Liver (tissue), 3 donors: ENCODE results near the gene UNC5B.

Source experiments
- CTCF ChIP-seq: fragments of 150-350 bp; IDR thresholded peaks from 2 replicates; pipeline ENCODE4 v1.5.1; 2017; ENCODE audit warnings: improper control_type of control experiment, low read depth, low read length; ENCODE audit not compliant: missing input control
- EGR1 ChIP-seq, 2 donors: IDR thresholded peaks; 2 replicates each; pipeline ENCODE4 v1.6.1; 2016 to 2018; ENCODE audit warnings: antibody characterized with exemption in 2 of 2, low read depth in 2 of 2
- FOXA1 ChIP-seq: IDR thresholded peaks from 2 replicates; pipeline ENCODE4 v1.6.1; 2016; ENCODE audit warnings: antibody characterized with exemption
- GABPA ChIP-seq, 2 donors: IDR thresholded peaks in 1 of 2; conservative IDR thresholded peaks in 1 of 2; 2 replicates each; pipeline ENCODE4 v1.6.1; 2016; ENCODE audit warnings: antibody characterized with exemption in 2 of 2, mild to moderate bottlenecking in 1 of 2, moderate library complexity in 1 of 2
- MAX ChIP-seq: IDR thresholded peaks from 2 replicates; pipeline ENCODE4 v1.6.1; 2016; ENCODE audit warnings: antibody characterized with exemption
- NR2F2 ChIP-seq: IDR thresholded peaks from 2 replicates; pipeline ENCODE4 v1.6.1; 2016; ENCODE audit warnings: antibody characterized with exemption
- RAD21 ChIP-seq, 2 donors: IDR thresholded peaks; 2 replicates each; pipeline ENCODE4 v1.6.1; 2016; ENCODE audit warnings: antibody characterized with exemption in 2 of 2, mild to moderate bottlenecking in 2 of 2
- REST ChIP-seq: IDR thresholded peaks from 2 replicates; pipeline ENCODE4 v1.6.1; 2016; ENCODE audit warnings: antibody characterized with exemption, mild to moderate bottlenecking
- SP1 ChIP-seq: IDR thresholded peaks from 2 replicates; pipeline ENCODE4 v1.6.1; 2018; ENCODE audit warnings: antibody characterized with exemption, mild to moderate bottlenecking
- TAF1 ChIP-seq: conservative IDR thresholded peaks from 2 replicates; pipeline ENCODE4 v1.6.1; 2016; ENCODE audit warnings: antibody characterized with exemption, mild to moderate bottlenecking
- TF ChIP-seq, protein P1 (sequence below): IDR thresholded peaks from 2 replicates; pipeline ENCODE4 v1.6.1; 2016; ENCODE audit warnings: antibody characterized with exemption
- donor health status: healthy.
- donor health status: healthy.

- no peak for TF ChIP-seq TAF1
- no peak for TF ChIP-seq CTCF
- no peak for TF ChIP-seq MAX
- no peak for TF ChIP-seq GABPA (IDR thresholded peaks at IDR 0.05 in 1 of 2, conservative IDR thresholded peaks at IDR 0.05 in 1 of 2)
- TF ChIP-seq SP1: no peak
- TF ChIP-seq NR2F2: no peak
- TF ChIP-seq FOXA1: no peak
- no peak for TF ChIP-seq REST
- TF ChIP-seq, protein P1, sequence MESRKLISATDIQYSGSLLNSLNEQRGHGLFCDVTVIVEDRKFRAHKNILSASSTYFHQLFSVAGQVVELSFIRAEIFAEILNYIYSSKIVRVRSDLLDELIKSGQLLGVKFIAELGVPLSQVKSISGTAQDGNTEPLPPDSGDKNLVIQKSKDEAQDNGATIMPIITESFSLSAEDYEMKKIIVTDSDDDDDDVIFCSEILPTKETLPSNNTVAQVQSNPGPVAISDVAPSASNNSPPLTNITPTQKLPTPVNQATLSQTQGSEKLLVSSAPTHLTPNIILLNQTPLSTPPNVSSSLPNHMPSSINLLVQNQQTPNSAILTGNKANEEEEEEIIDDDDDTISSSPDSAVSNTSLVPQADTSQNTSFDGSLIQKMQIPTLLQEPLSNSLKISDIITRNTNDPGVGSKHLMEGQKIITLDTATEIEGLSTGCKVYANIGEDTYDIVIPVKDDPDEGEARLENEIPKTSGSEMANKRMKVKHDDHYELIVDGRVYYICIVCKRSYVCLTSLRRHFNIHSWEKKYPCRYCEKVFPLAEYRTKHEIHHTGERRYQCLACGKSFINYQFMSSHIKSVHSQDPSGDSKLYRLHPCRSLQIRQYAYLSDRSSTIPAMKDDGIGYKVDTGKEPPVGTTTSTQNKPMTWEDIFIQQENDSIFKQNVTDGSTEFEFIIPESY: no peak
- TF ChIP-seq RAD21 (IDR thresholded peaks at IDR 0.05): no peak
- TF ChIP-seq EGR1 (IDR thresholded peaks at IDR 0.05; ENCODE audit: low read depth in 2 of 2): no peak
Observed at GRCh38 chr10:71243756-71244395, 31.5 kb downstream of the UNC5B start.
